ENCODE results near the gene ZDHHC8. TPM values are rescaled to one million over a fixed set of nuclear protein-coding genes. Genes with fewer than 3 reads are reported as not detected.

The ZDHHC8 gene
- polyA plus RNA-seq, 1 donor (not counting 4 experiments of a cell fraction or from before 2014, with no cell fraction given): 16.0 TPM

GRCh38 chr22:20143883-20144665, 12.5 kb downstream of the ZDHHC8 start:
- no peak for TF ChIP-seq EZH2 (IDR thresholded peaks at IDR 0.05; ENCODE audit: low read length)
- TF ChIP-seq CTCF (optimal IDR thresholded peaks at IDR 0.05 in 1 of 3, IDR thresholded peaks at IDR 0.05 in 1 of 3, conservative IDR thresholded peaks at IDR 0.05 in 1 of 3; ENCODE audit: extremely low read depth in 1 of 3, insufficient read depth in 2 of 3, low read length in 3 of 3): no peak
- peaks cover 8% of the 10 kb centered on the region for H3K79me2 ChIP-seq (ENCODE audit: control insufficient read depth, insufficient read depth, low read length)
- no peaks in the 10 kb centered on the region for H3K9me1 ChIP-seq (ENCODE audit: control insufficient read depth, extremely low read depth, insufficient read depth, low read length)
- H3K27ac ChIP-seq (ENCODE audit: control insufficient read depth, insufficient read depth, low read length): no peak overlapping the region
- no peak overlapping the region for H2AFZ ChIP-seq (ENCODE audit: control insufficient read depth, low read length)
- no peaks in the 10 kb centered on the region for H3K4me1 ChIP-seq (ENCODE audit: control insufficient read depth, extremely low read depth, insufficient read depth, low read length)
- dilution Hi-C loops (cut with MboI; ENCODE audit: extremely low pct_ligation_motif_present, low sequenced_read_pairs): no loop called here
- H3K9me3 ChIP-seq (ENCODE audit: control insufficient read depth, low read depth, low read length): no peaks in the 10 kb centered on the region
- no peak overlapping the region for H3K9ac ChIP-seq (ENCODE audit: control insufficient read depth, extremely low read depth, insufficient read depth, low read length)
- no peaks in the 10 kb centered on the region for H3K27me3 ChIP-seq (ENCODE audit: control insufficient read depth, extremely low read depth, insufficient read depth, low read length)
- H4K20me1 ChIP-seq (ENCODE audit: control insufficient read depth, extremely low read depth, insufficient read depth, low read length): peaks cover under 1% of the 10 kb centered on the region
- no peak overlapping the region for H3K4me2 ChIP-seq (ENCODE audit: control insufficient read depth, extremely low read depth, insufficient read depth, low read depth, low read length)
- peaks cover 9 to 26% of the 10 kb centered on the region in 2 experiments for H3K36me3 ChIP-seq (ENCODE audit: control insufficient read depth in 2 of 2, extremely low read depth in 1 of 2, insufficient read depth in 2 of 2, low read length in 2 of 2)
- H3K4me3 ChIP-seq (ENCODE audit: control insufficient read depth in 2 of 3, extremely low read depth in 1 of 3, insufficient read depth in 2 of 3, low read depth in 1 of 3, low read length in 3 of 3): no peak overlapping the region
- DNase-seq (ENCODE audit: low read depth, low spot score) (no peak), FAIRE-seq (no peak)

GRCh38 chr22:20145206-20145831, 13.7 kb downstream of the ZDHHC8 start:
- FAIRE-seq (no peak), DNase-seq (ENCODE audit: low read depth, low spot score) (no peak)
- H3K9me3 ChIP-seq (ENCODE audit: control insufficient read depth, low read depth, low read length): no peaks in the 10 kb centered on the region
- no peaks in the 10 kb centered on the region for H3K9me1 ChIP-seq (ENCODE audit: control insufficient read depth, extremely low read depth, insufficient read depth, low read length)
- dilution Hi-C loops (cut with MboI; ENCODE audit: extremely low pct_ligation_motif_present, low sequenced_read_pairs): no loop called here
- H3K4me3 ChIP-seq (ENCODE audit: control insufficient read depth in 2 of 3, extremely low read depth in 1 of 3, insufficient read depth in 2 of 3, low read depth in 1 of 3, low read length in 3 of 3): no peak overlapping the region
- no peaks in the 10 kb centered on the region for H3K79me2 ChIP-seq (ENCODE audit: control insufficient read depth, insufficient read depth, low read length)
- H2AFZ ChIP-seq (ENCODE audit: control insufficient read depth, low read length): no peak overlapping the region
- H3K27ac ChIP-seq (ENCODE audit: control insufficient read depth, insufficient read depth, low read length): no peak overlapping the region
- peaks cover 0 to 16% of the 10 kb centered on the region in 2 experiments for H3K36me3 ChIP-seq (ENCODE audit: control insufficient read depth in 2 of 2, extremely low read depth in 1 of 2, insufficient read depth in 2 of 2, low read length in 2 of 2)
- H3K4me1 ChIP-seq (ENCODE audit: control insufficient read depth, extremely low read depth, insufficient read depth, low read length): no peaks in the 10 kb centered on the region
- no peak overlapping the region for H3K4me2 ChIP-seq (ENCODE audit: control insufficient read depth, extremely low read depth, insufficient read depth, low read depth, low read length)
- no peaks in the 10 kb centered on the region for H3K27me3 ChIP-seq (ENCODE audit: control insufficient read depth, extremely low read depth, insufficient read depth, low read length)
- no peak overlapping the region for H3K9ac ChIP-seq (ENCODE audit: control insufficient read depth, extremely low read depth, insufficient read depth, low read length)
- TF ChIP-seq CTCF (optimal IDR thresholded peaks at IDR 0.05 in 1 of 3, IDR thresholded peaks at IDR 0.05 in 1 of 3, conservative IDR thresholded peaks at IDR 0.05 in 1 of 3; ENCODE audit: extremely low read depth in 1 of 3, insufficient read depth in 2 of 3, low read length in 3 of 3) (no peak), EZH2 (IDR thresholded peaks at IDR 0.05; ENCODE audit: low read length) (no peak)
- H4K20me1 ChIP-seq (ENCODE audit: control insufficient read depth, extremely low read depth, insufficient read depth, low read length): no peaks in the 10 kb centered on the region
